Transverse colon (tissue), 4 donors: Measurements from ENCODE around the gene PDE4D. TPM values are rescaled to one million over a fixed set of nuclear protein-coding genes. Genes with fewer than 3 reads are reported as not detected.

Experiments
- DNase-seq: peaks from one replicate; pipeline ENCODE4 v3.0.0-alpha.2; 2019
- H3K27ac ChIP-seq, 4 donors: fragments of 200-600 bp; sonication (generic); 2 replicates each; pipeline ENCODE4 v1.5.1; 2016 to 2018; ENCODE audit warnings: inconsistent platforms in 4 of 4
- H3K27me3 ChIP-seq: fragments of 200-600 bp; sonication (generic); 2 replicates; pipeline ENCODE4 v1.5.1; 2017; ENCODE audit warnings: inconsistent platforms
- H3K36me3 ChIP-seq, 4 donors: fragments of 200-600 bp; sonication (generic); 2 replicates each; pipeline ENCODE4 v1.5.1; 2017 to 2019; ENCODE audit warnings: inconsistent platforms in 4 of 4
- H3K4me1 ChIP-seq, 4 donors: fragments of 200-600 bp; sonication (generic); 2 replicates each; pipeline ENCODE4 v1.5.1; 2017 to 2020; ENCODE audit warnings: inconsistent platforms in 4 of 4
- H3K4me3 ChIP-seq, 4 donors: fragments of 200-600 bp; sonication (generic); 1 replicate in 1 of 4; 2 replicates in 3 of 4; pipeline versions ENCODE4 v1.5.1 to v1.6.1; 2017 to 2019; ENCODE audit warnings: inconsistent platforms in 4 of 4
- H3K9me3 ChIP-seq, 2 donors: fragments of 200-600 bp; sonication (generic); 2 replicates each; pipeline ENCODE4 v1.5.1; 2017 to 2019; ENCODE audit warnings: inconsistent platforms in 2 of 2
- EP300 ChIP-seq: sonication (generic); formaldehyde crosslinking; IDR thresholded peaks from one replicate; pipeline ENCODE4 v1.6.1; 2017; ENCODE audit warnings: antibody characterized with exemption, low read depth
- POLR2A ChIP-seq: fragments of 450-650 bp; IDR thresholded peaks from one replicate; pipeline ENCODE4 v1.6.1; 2016; ENCODE audit warnings: antibody characterized with exemption, mild to moderate bottlenecking, moderate library complexity
- POLR2AphosphoS5 ChIP-seq, 3 donors: sonication (generic); formaldehyde crosslinking; IDR thresholded peaks; one replicate each; pipeline ENCODE4 v1.6.1; 2016; ENCODE audit warnings: antibody characterized with exemption in 3 of 3
- WGBS, 2 donors: methylation state at CpG; one replicate each; pipeline ENCODE4 v1.1.5; 2018; ENCODE audit warnings: low coverage in 1 of 2; 5-methylcytosine and 5-hydroxymethylcytosine counted together
- in situ Hi-C, 4 donors: fragments of 200-750 bp; cut with MboI; loops; one replicate each; pipeline versions ENCODE4 v1.15.0 to v1.15.1; 2017; ENCODE audit warnings: low sequenced_read_pairs in 3 of 4, low pct_ligation_motif_present in 1 of 4, low pct_unique_long_range_greater_than_20kb in 1 of 4
- intact Hi-C: fragments of 100-400 bp; cut with DNase I; formaldehyde crosslinking; loops from one replicate; pipeline ENCODE4 v1.15.1; 2023; ENCODE audit warnings: low total_unique reads
- total RNA-seq, 4 donors: library from RNA; depleted of rRNA; stranded (reverse); fragments of >200 nt; gene quantifications; one replicate each; pipeline ENCODE4 v1.1.0, GENCODE V29; 2016
- TF ChIP-seq, protein P1 (sequence below), 5 experiments: fragments of 200-600 bp in 3 of 5; fragments of 450-650 bp in 2 of 5; sonication (generic) in 3 of 5; IDR thresholded peaks; 1 replicate in 2 of 5; 2 replicates in 3 of 5; pipeline ENCODE4 v1.5.1; 2016 to 2017; ENCODE audit warnings: antibody characterized with exemption in 5 of 5, inconsistent platforms in 3 of 5, mild to moderate bottlenecking in 2 of 5, moderate library complexity in 1 of 5

PDE4D gene
- total RNA-seq, 4 donors from 2014 or later, result 47.0 to 302 (median 73.6) TPM

DNA sequence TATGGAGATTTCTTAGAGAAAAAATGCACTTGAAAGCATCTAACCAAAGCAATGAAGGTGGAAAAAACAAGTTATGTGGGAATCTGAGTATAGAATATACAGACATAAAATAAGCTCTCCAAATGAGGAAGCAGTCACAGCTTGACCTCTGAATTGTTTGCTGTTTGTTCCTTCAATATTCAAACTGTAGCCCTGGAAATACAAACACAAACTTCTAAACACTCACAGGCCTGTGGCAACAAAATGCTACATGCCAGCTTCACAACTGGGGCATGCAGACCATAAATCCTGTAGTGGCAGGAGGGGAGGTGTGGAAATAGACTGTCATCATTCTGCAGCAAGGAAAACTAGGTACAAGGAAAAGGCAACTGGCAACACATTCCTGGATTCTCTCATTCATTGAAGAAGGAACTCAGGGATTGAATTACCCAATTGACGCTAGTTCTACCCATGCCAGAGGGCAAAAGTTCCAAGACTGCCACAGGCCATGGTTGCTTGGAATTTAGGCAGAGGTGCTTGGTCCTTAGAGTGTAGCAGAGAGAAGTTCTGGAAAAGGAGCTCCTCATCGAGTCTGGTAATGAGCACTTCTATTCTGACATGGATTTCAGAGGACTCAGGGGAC, 349.6 kb downstream of the PDE4D start:
- intact Hi-C loops (no loop called here), in situ Hi-C loops (no loop called here)
- Histone ChIP-seq H3K27ac (peak overlapping the region; percentile 51 to 69 (median 65)), H3K4me1 (peaks cover 22 to 56% (median 42%) of the 10 kb centered on the region in 4 donors), H3K4me3 (no peak overlapping the region), H3K36me3 (no peaks in the 10 kb centered on the region), H3K27me3 (no peaks in the 10 kb centered on the region), H3K9me3 (no peaks in the 10 kb centered on the region)
- DNase-seq, result peak; percentile 22
- WGBS, 2 donors, result 27 to 38% methylated on average over 2 of the region's 2 CpGs
- TF ChIP-seq POLR2A (no peak), EP300 (no peak), POLR2AphosphoS5 (IDR thresholded peaks at IDR 0.05) (no peak)
- TF ChIP-seq, protein P1, sequence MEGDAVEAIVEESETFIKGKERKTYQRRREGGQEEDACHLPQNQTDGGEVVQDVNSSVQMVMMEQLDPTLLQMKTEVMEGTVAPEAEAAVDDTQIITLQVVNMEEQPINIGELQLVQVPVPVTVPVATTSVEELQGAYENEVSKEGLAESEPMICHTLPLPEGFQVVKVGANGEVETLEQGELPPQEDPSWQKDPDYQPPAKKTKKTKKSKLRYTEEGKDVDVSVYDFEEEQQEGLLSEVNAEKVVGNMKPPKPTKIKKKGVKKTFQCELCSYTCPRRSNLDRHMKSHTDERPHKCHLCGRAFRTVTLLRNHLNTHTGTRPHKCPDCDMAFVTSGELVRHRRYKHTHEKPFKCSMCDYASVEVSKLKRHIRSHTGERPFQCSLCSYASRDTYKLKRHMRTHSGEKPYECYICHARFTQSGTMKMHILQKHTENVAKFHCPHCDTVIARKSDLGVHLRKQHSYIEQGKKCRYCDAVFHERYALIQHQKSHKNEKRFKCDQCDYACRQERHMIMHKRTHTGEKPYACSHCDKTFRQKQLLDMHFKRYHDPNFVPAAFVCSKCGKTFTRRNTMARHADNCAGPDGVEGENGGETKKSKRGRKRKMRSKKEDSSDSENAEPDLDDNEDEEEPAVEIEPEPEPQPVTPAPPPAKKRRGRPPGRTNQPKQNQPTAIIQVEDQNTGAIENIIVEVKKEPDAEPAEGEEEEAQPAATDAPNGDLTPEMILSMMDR (IDR thresholded peaks at IDR 0.05), result no peak

DNA sequence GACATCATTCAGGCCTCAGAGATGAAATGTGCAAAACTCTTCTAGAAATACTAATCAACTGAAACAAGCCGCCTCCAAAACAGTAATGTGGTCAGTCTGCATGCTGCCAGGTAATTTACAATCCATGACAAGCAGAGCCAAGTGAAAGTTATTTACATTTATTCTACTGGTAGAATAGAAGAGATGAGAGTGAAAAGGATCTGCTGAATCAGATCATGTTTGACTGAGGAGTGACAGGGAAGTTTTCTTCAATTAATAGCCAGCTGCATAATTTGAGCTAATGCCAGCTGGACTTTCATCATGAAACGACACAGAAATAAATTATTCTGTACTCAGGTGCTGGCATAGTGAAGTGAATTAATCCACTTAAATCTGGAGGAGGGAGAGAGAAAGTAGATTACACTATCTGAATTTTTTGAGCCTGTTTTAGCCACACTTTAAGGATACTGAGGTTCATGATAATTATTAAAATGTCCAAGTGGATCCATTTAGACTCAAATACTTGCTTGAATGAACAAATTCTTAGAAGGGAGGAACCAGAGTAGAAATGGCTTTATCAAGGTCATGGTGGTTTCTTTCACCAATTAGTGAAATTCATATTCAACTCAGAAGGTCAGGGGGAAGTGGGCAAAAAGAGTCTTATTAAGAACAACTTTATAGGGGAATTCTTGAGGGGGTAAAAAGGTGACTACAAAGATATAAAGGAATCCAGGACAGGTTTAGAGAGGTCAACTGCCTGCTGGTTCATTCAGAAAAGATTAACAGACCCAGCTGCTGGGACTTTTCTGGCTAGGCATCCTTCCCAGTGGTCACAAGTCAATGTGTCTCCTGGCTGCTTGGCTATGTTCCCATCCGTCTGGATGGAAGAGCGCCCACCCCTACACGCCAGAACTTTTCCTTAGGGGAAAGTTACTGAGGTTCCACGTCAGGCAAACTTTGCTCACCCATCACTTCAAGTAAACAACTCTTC, 350.4 kb downstream of the PDE4D start:
- intact Hi-C loops, result no loop called here
- H3K27ac ChIP-seq, result peak overlapping the region; percentile 51 to 69 (median 65)
- peaks cover 20 to 56% (median 42%) of the 10 kb centered on the region in 4 donors for H3K4me1 ChIP-seq

DNA sequence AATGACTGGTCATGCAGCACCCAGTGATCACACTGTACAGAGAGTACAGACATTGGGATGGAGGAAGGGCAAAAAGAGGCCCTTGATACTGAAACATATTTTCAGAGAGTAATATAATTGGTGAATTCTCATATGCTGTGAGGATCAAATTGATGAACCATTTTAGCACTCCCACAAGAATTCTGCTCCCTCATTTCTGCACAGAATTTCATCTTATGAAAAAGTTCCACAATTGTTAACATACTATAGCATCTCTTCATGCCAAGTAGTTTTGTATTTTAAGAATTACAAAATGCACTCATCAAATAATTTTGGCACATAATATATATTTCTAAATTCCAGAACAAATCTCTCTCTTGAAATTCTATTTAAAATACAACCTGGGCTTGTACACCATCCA, 351.2 kb downstream of the PDE4D start:
- no peaks in the 10 kb centered on the region for H3K27me3 ChIP-seq
- DNase-seq, result no peak
- peaks cover 20 to 58% (median 42%) of the 10 kb centered on the region in 4 donors for H3K4me1 ChIP-seq
- H3K27ac ChIP-seq, result no peak overlapping the region
- H3K36me3 ChIP-seq, result no peaks in the 10 kb centered on the region
- H3K9me3 ChIP-seq, result no peaks in the 10 kb centered on the region
- intact Hi-C loops (no loop called here), in situ Hi-C loops (no loop called here)
- TF ChIP-seq, protein P1 (IDR thresholded peaks at IDR 0.05), result no peak
- TF ChIP-seq POLR2AphosphoS5 (IDR thresholded peaks at IDR 0.05), result no peak
- no peak for TF ChIP-seq POLR2A
- TF ChIP-seq EP300, result no peak
- H3K4me3 ChIP-seq, result no peak overlapping the region

More for the DNA sequence above, 350.4 kb downstream of the PDE4D start:
- TF ChIP-seq, protein P1 (IDR thresholded peaks at IDR 0.05), result no peak
- TF ChIP-seq POLR2AphosphoS5 (IDR thresholded peaks at IDR 0.05) (peak in 1 of 3 donors; percentile 9), EP300 (no peak), POLR2A (no peak)
- H3K27me3 ChIP-seq, result no peaks in the 10 kb centered on the region
- no peak overlapping the region for H3K4me3 ChIP-seq
- WGBS, 2 donors, result 31 to 34% methylated on average over 5 to 6 of the region's 6 CpGs
- H3K9me3 ChIP-seq, result no peaks in the 10 kb centered on the region
- no peaks in the 10 kb centered on the region for H3K36me3 ChIP-seq
- peak; percentile 39 for DNase-seq
- in situ Hi-C loops, result no loop called here

DNA sequence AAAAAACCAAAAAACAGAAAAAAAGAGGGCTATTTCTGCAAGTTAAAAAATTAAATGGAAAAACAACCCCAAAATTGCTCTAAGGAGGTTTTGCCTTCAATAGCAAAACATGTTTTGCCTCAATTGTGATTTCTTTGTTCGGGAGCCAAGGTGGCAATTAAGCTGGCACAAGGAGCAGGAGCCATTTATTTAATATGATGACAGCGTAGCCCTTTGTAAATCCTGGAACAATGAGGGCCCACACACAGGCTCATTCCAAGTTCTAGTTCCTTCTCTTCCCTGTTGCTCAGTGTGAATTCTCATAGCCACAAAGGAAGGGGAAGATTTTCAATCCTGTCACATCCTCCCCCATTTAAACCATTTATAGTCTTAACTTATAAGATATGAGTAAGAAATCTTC, 353.2 kb downstream of the PDE4D start:
- WGBS, 2 donors, result 41 to 44% methylated on average over 2 of the region's 2 CpGs
- H3K27ac ChIP-seq, result peak overlapping the region in 2 of 4 donors; percentile 6 to 7
- no peak overlapping the region for H3K4me3 ChIP-seq
- H3K36me3 ChIP-seq, result no peaks in the 10 kb centered on the region
- H3K27me3 ChIP-seq, result no peaks in the 10 kb centered on the region
- H3K4me1 ChIP-seq, result peaks cover 20 to 68% (median 44%) of the 10 kb centered on the region in 4 donors
- TF ChIP-seq POLR2AphosphoS5 (IDR thresholded peaks at IDR 0.05) (no peak), POLR2A (no peak), EP300 (no peak)
- TF ChIP-seq, protein P1 (IDR thresholded peaks at IDR 0.05), result no peak
- no peak for DNase-seq
- intact Hi-C loops (no loop called here), in situ Hi-C loops (no loop called here)
- H3K9me3 ChIP-seq, result no peaks in the 10 kb centered on the region
